OCI-LY3 (cell line): Measurements from ENCODE around the gene ACSF3.

ENCODE experiments used
- H2AFZ ChIP-seq: fragments of 200-600, 300-600 bp; shearing (Covaris generic); 2 replicates; pipeline ENCODE4 v1.6.0; 2014; ENCODE audit warnings: antibody characterized with exemption, low read depth, low read length
- H3K27ac ChIP-seq: fragments of 200-600, 300-600 bp; sonication (generic); 2 replicates; pipeline ENCODE4 v1.5.1; 2014; ENCODE audit warnings: mild to moderate bottlenecking, low read length, moderate library complexity, mixed read lengths
- H3K27me3 ChIP-seq: fragments of 200-600, 300-600 bp; sonication (generic); 2 replicates; pipeline ENCODE4 v1.6.1; 2014; ENCODE audit warnings: low read depth, low read length, mixed read lengths
- H3K36me3 ChIP-seq: fragments of 200-600, 300-600 bp; sonication (generic); replicated peaks from 2 replicates; pipeline ENCODE3; 2014; ENCODE audit warnings: low read depth, low read length, mixed read lengths
- H3K4me1 ChIP-seq: fragments of 300-600, 200-600 bp; sonication (generic); 2 replicates; pipeline ENCODE4 v1.6.1; 2014; ENCODE audit warnings: low read length, mixed read lengths
- H3K4me2 ChIP-seq: fragments of 200-600, 300-600 bp; sonication (generic); 2 replicates; pipeline ENCODE4 v1.6.1; 2014; ENCODE audit warnings: low read length, mixed read lengths
- H3K4me3 ChIP-seq: fragments of 300-600, 200-600 bp; sonication (generic); 2 replicates; pipeline ENCODE4 v1.5.1; 2014; ENCODE audit warnings: antibody characterized with exemption, mild to moderate bottlenecking, low read length, moderate library complexity
- H3K79me2 ChIP-seq: fragments of 300-600, 200-600 bp; shearing (Covaris generic); 2 replicates; pipeline ENCODE4 v1.6.1; 2014; ENCODE audit warnings: mild to moderate bottlenecking, low read length, mixed read lengths
- H3K9ac ChIP-seq: fragments of 300-600, 200-600 bp; shearing (Covaris generic); 2 replicates; pipeline ENCODE4 v1.6.0; 2014; ENCODE audit warnings: mild to moderate bottlenecking, low read length, moderate library complexity
- H3K9me3 ChIP-seq: fragments of 200-600, 300-600 bp; shearing (Covaris generic); 2 replicates; pipeline ENCODE4 v1.6.1; 2014; ENCODE audit warnings: low read length, mixed read lengths; ENCODE audit not compliant: insufficient read depth
- H4K20me1 ChIP-seq: fragments of 200-600, 300-600 bp; sonication (generic); 2 replicates; pipeline ENCODE4 v1.6.1; 2016; ENCODE audit warnings: low read length, mixed read lengths; ENCODE audit not compliant: insufficient read depth
- CTCF ChIP-seq: fragments of 200-600, 300-600 bp; sonication (generic); IDR thresholded peaks from 2 replicates; pipeline ENCODE4 v1.5.1; 2014; ENCODE audit warnings: antibody characterized with exemption, low read length, low read depth
- EZH2phosphoT487 ChIP-seq: fragments of 200-600 bp; shearing (Covaris generic); IDR thresholded peaks from 2 replicates; pipeline ENCODE4 v1.6.1; 2018; ENCODE audit warnings: antibody characterized with exemption, mixed run types, low read depth

The ACSF3 gene

DNA sequence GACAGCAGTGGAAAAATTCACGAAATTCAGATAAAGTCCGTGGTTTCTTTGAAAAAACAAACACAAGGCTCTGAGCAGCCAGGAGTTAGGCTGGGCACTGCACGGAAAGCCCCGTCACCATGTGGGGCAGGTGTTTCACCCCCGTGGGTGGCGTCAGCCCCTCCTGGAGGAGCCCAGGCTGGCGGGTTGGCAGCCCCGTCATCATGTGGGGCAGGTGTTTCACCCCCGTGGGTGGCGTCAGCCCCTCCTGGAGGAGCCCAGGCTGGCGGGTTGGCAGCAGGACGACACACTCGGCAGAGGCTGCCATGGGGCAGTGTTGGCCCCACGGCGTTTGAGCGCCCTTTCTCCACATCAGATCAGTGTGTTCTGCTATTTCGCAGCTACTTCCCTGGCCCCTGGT is 38.1 kb downstream of the ACSF3 start:
- H3K4me3 ChIP-seq = no peak overlapping the region
- H3K27ac ChIP-seq = no peak overlapping the region
- no peak for TF ChIP-seq CTCF
- no peak for TF ChIP-seq EZH2phosphoT487
- no peak overlapping the region for H2AFZ ChIP-seq
- H3K27me3 ChIP-seq = no peaks in the 10 kb centered on the region
- no peaks in the 10 kb centered on the region; the same call in none of the 2 replicates for H3K79me2 ChIP-seq
- no peak overlapping the region for H3K9ac ChIP-seq
- H4K20me1 ChIP-seq = no peaks in the 10 kb centered on the region
- no peaks in the 10 kb centered on the region for H3K4me1 ChIP-seq
- peaks cover 47% of the 10 kb centered on the region for H3K36me3 ChIP-seq
- 0 out of 2 replicates have a peak, but pooled peaks cover 6% of the 10 kb centered on the region for H3K9me3 ChIP-seq
- H3K4me2 ChIP-seq = no peak overlapping the region

DNA sequence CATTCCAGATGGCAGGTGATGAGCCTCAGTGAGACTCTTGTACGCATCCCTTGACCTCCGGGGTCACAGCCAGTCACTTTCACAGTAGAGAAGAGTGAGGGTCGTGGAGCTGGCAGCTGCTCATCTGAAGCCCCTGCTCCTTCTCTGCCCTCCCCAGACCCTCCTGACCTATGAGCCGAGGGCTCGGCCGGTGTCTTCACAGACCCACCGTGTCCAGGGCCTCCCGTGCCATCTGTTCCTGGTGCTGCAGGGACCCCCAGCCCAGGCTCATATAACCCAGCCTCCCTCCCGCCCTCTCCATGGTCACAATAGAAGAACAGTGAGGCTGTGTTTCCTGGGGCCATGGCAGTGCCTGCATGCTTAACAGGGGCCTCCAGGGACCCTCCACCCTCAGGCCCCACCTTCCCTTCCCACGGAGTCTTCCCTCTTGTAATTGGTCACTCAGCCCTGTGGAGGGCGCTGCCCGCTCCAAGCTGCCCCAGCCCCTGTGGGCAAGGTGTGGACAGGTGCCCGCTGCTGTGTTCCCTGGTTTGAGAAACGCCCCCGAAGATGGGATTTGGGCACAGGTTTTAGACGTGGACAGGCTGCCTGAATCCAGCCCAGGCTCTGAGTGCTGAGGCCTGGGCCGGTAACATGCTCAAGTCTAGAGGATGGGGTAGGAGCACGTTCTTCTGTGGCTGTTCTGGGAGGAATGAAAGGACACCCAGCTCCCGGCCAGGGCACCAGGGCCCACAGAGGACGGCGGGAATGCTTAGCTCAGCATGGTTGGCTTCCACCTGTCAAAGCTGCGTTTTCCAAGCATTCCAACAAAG is 38.7 kb downstream of the ACSF3 start:
- H3K79me2 ChIP-seq = no peaks in the 10 kb centered on the region; the same call in none of the 2 replicates

DNA sequence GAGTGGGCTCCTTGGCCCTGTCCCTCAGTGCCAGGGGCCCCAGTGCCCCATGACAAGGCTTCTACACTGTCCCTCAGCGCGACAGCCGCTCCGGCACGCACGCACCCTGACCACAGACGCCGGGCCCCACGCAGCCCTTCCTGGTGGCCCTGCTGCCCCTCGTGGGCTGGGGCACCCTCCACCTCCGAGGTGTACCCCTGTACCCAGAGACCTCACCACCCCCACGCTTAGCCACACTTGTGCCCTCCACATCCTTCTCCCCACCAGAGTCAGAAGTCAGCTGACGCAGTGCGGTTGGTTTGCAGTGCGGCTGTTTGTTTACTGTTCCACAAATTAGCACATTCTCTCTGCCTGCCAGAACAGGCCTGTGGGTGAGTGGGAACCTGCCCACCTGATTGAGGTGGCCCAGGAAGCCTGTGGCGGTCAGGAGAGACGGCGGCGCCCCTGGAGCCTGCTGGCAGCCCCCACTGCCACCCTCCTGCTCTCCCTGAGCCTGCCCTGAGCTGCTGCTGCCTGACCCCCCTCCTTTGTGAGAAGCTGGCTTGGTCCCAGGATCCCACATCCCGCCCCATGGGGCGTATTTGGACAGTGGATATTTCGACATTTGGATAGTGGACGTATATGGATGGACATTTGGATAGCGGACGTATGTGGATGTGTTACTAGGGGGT is 39.9 kb downstream of the ACSF3 start:
- Histone ChIP-seq H3K9me3 (0 out of 2 replicates have a peak, but pooled peaks cover 6% of the 10 kb centered on the region), H3K27ac (no peak overlapping the region), H3K27me3 (no peaks in the 10 kb centered on the region), H3K4me3 (no peak overlapping the region), H3K36me3 (peaks cover 45% of the 10 kb centered on the region), H3K9ac (no peak overlapping the region), H2AFZ (no peak overlapping the region), H3K4me2 (no peak overlapping the region), H4K20me1 (no peaks in the 10 kb centered on the region), H3K4me1 (no peaks in the 10 kb centered on the region), H3K79me2 (no peaks in the 10 kb centered on the region; the same call in none of the 2 replicates)
- TF ChIP-seq EZH2phosphoT487 (no peak), CTCF (no peak)

More for the DNA sequence above, 38.7 kb downstream of the ACSF3 start:
- Histone ChIP-seq H3K4me2 (no peak overlapping the region), H3K4me1 (no peaks in the 10 kb centered on the region), H3K27ac (no peak overlapping the region), H3K9me3 (0 out of 2 replicates have a peak, but pooled peaks cover 6% of the 10 kb centered on the region), H4K20me1 (no peaks in the 10 kb centered on the region), H3K27me3 (no peaks in the 10 kb centered on the region), H3K36me3 (peaks cover 47% of the 10 kb centered on the region), H3K9ac (no peak overlapping the region), H3K4me3 (no peak overlapping the region), H2AFZ (no peak overlapping the region)
- no peak for TF ChIP-seq EZH2phosphoT487
- no peak for TF ChIP-seq CTCF

DNA sequence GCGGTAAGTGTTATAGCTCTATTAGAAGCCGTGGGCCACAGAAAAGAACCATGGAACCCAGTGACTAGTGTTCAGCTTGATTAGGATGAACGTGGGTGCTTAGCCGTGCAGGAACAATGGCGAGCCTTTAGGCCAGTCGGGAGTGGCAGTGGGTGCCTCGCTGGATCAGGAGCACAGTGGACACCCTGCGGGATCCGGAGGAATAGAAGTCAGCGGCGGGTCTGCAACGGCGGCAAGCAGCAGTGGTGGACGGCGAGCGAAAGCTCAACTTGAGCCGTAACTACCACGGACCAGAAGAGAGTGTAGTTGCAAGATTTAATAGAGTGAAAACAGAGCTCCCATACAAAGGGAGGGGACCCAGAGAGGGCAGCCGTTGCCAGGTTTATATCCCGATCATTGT is 40.6 kb downstream of the ACSF3 start:
- no peak overlapping the region for H3K9ac ChIP-seq
- H3K9me3 ChIP-seq = 0 out of 2 replicates have a peak, but pooled peaks cover 3% of the 10 kb centered on the region
- H3K36me3 ChIP-seq = peaks cover 38% of the 10 kb centered on the region
- H3K4me3 ChIP-seq = no peak overlapping the region
- H4K20me1 ChIP-seq = no peaks in the 10 kb centered on the region
- no peak overlapping the region for H3K4me2 ChIP-seq
- H3K4me1 ChIP-seq = no peaks in the 10 kb centered on the region
- H3K27ac ChIP-seq = no peak overlapping the region
- no peak overlapping the region for H2AFZ ChIP-seq
- no peaks in the 10 kb centered on the region for H3K27me3 ChIP-seq
- no peaks in the 10 kb centered on the region; the same call in none of the 2 replicates for H3K79me2 ChIP-seq
- TF ChIP-seq CTCF (no peak), EZH2phosphoT487 (no peak)
